ENCODE results near the gene SAP30BP. TPM values are rescaled to one million over a fixed set of nuclear protein-coding genes. Genes with fewer than 3 reads are reported as not detected.

SAP30BP gene
- total RNA-seq, 2 donors from 2014 or later = 28.5 to 44.6 TPM

GRCh38 chr17:75691801-75692626, 24.9 kb downstream of the SAP30BP start:
- Histone ChIP-seq H3K27ac (peak overlapping the region; percentile 93 to 97), H3K4me1 (peaks cover 0 to 93% of the 10 kb centered on the region in 2 donors), H3K27me3 (no peaks in the 10 kb centered on the region), H3K4me3 (no peak overlapping the region), H3K9me3 (no peaks in the 10 kb centered on the region), H3K36me3 (peaks cover 8% of the 10 kb centered on the region)
- DNase-seq (ENCODE audit: low spot score) = no peak
- no peak for TF ChIP-seq CTCF (IDR thresholded peaks at IDR 0.05)

GRCh38 chr17:75692976-75693375, 25.8 kb downstream of the SAP30BP start:
- no peak for DNase-seq (ENCODE audit: low spot score)
- Histone ChIP-seq H3K27ac (peak overlapping the region; percentile 93 to 97), H3K4me1 (peaks cover 0 to 93% of the 10 kb centered on the region in 2 donors), H3K4me3 (no peak overlapping the region), H3K9me3 (no peaks in the 10 kb centered on the region), H3K27me3 (no peaks in the 10 kb centered on the region), H3K36me3 (peaks cover 8% of the 10 kb centered on the region)
- no peak for TF ChIP-seq CTCF (IDR thresholded peaks at IDR 0.05)

- no peak for TF ChIP-seq CTCF (IDR thresholded peaks at IDR 0.05)
- Histone ChIP-seq H3K9me3 (no peaks in the 10 kb centered on the region), H3K27ac (peak overlapping the region; percentile 93 to 97), H3K4me1 (peaks cover 0 to 93% of the 10 kb centered on the region in 2 donors), H3K36me3 (peaks cover 8% of the 10 kb centered on the region), H3K4me3 (no peak overlapping the region), H3K27me3 (no peaks in the 10 kb centered on the region)
- DNase-seq (ENCODE audit: low spot score) = no peak
Observed at GRCh38 chr17:75693500-75694481, 26.7 kb downstream of the SAP30BP start.

- TF ChIP-seq CTCF (IDR thresholded peaks at IDR 0.05) = no peak
- H3K27me3 ChIP-seq = no peaks in the 10 kb centered on the region
- DNase-seq (ENCODE audit: low spot score) = no peak
- no peak overlapping the region for H3K4me3 ChIP-seq
- peaks cover 8% of the 10 kb centered on the region for H3K36me3 ChIP-seq
- H3K27ac ChIP-seq = peak overlapping the region; percentile 93 to 97
- H3K4me1 ChIP-seq = peaks cover 0 to 93% of the 10 kb centered on the region in 2 donors
- H3K9me3 ChIP-seq = no peaks in the 10 kb centered on the region
Observed at GRCh38 chr17:75694536-75694935, 27.4 kb downstream of the SAP30BP start.

- Histone ChIP-seq H3K4me1 (peaks cover 0 to 93% of the 10 kb centered on the region in 2 donors), H3K4me3 (no peak overlapping the region), H3K36me3 (peaks cover 8% of the 10 kb centered on the region), H3K9me3 (no peaks in the 10 kb centered on the region), H3K27ac (peak overlapping the region; percentile 93 to 97), H3K27me3 (no peaks in the 10 kb centered on the region)
- no peak for DNase-seq (ENCODE audit: low spot score)
- no peak for TF ChIP-seq CTCF (IDR thresholded peaks at IDR 0.05)
Observed at GRCh38 chr17:75695141-75695829, 28.1 kb downstream of the SAP30BP start.
